Uterus (tissue), 4 donors: ENCODE results near the gene MFSD2B. TPM values are rescaled to one million over a fixed set of nuclear protein-coding genes. Genes with fewer than 3 reads are reported as not detected.
"Not testable (repeated sequence)": the region's sequence is repeated elsewhere in the genome, so short reads cannot be mapped to it uniquely, and the experiment has no call there.

Experiments used
- DNase-seq, 2 donors: peaks; one replicate each; pipeline ENCODE4 v3.0.0-alpha.2; 2019 to 2020
- H3K27ac ChIP-seq, 2 donors: fragments of 200-600 bp; sonication (generic); 1 replicate in 1 of 2; 2 replicates in 1 of 2; pipeline ENCODE4 v1.5.1; 2016 to 2018
- H3K27me3 ChIP-seq, 2 donors: fragments of 200-600 bp; sonication (generic); one replicate each; pipeline ENCODE4 v1.5.1; 2018 to 2019; ENCODE audit warnings: control low read depth in 1 of 2
- H3K36me3 ChIP-seq, 2 donors: fragments of 200-600 bp; sonication (generic); one replicate each; pipeline ENCODE4 v1.5.1; 2019; ENCODE audit warnings: control low read depth in 1 of 2
- H3K4me1 ChIP-seq, 2 donors: fragments of 200-600 bp; sonication (generic); one replicate each; pipeline ENCODE4 v1.5.1; 2018 to 2019; ENCODE audit warnings: control low read depth in 1 of 2
- H3K4me3 ChIP-seq, 2 donors: fragments of 200-600 bp; sonication (generic); 1 replicate in 1 of 2; 2 replicates in 1 of 2; pipeline ENCODE4 v1.5.1; 2018 to 2019; ENCODE audit warnings: mild to moderate bottlenecking in 1 of 2
- H3K9me3 ChIP-seq, 2 donors: fragments of 200-600 bp; sonication (generic); one replicate each; pipeline ENCODE4 v1.5.1; 2019; ENCODE audit warnings: control low read depth in 1 of 2
- CTCF ChIP-seq, 4 experiments: fragments of 200-600 bp in 2 of 4; fragments of 450-650 bp in 2 of 4; sonication (generic) in 2 of 4; IDR thresholded peaks; one replicate each; pipeline ENCODE4 v1.5.1; 2016 to 2019; ENCODE audit warnings: antibody characterized with exemption in 4 of 4, mild to moderate bottlenecking in 2 of 4, moderate library complexity in 1 of 4
- POLR2A ChIP-seq, 2 donors: fragments of 450-650 bp; IDR thresholded peaks; one replicate each; pipeline ENCODE4 v1.6.1; 2016; ENCODE audit warnings: antibody characterized with exemption in 2 of 2, mild to moderate bottlenecking in 1 of 2, moderate library complexity in 1 of 2
- intact Hi-C: fragments of 100-400 bp; cut with DNase I; formaldehyde crosslinking; loops from one replicate; pipeline ENCODE4 v1.15.1; 2023; ENCODE audit warnings: low total_unique reads
- total RNA-seq, 4 donors: library from RNA; depleted of rRNA in 3 of 4; stranded (reverse); fragments of >200 nt in 3 of 4; gene quantifications; one replicate each; pipeline versions ENCODE4 v1.1.0 to v1.2.4, GENCODE V29; 2014 to 2023
- donor health status: DM: yes; HTN: yes; CAD: no.

MFSD2B gene
- total RNA-seq, 4 donors from 2014 or later = 0.35 to 1.4 TPM; not detected in 2

- intact Hi-C loops = no loop called here
- no peaks in the 10 kb centered on the region for H3K4me1 ChIP-seq
- no peak for DNase-seq
- H3K4me3 ChIP-seq = no peak overlapping the region
- H3K27ac ChIP-seq = no peak overlapping the region
- TF ChIP-seq CTCF (IDR thresholded peaks at IDR 0.05) (no peak), POLR2A (IDR thresholded peaks at IDR 0.05) (no peak)
- H3K36me3 ChIP-seq = no peaks in the 10 kb centered on the region
- no peaks in the 10 kb centered on the region for H3K27me3 ChIP-seq
- no peaks in the 10 kb centered on the region for H3K9me3 ChIP-seq
These were observed 15.2 kb downstream of the MFSD2B start for GRCh38 chr2:24024996-24025663.

- Histone ChIP-seq H3K4me3 (no peak overlapping the region), H3K27me3 (no peaks in the 10 kb centered on the region), H3K27ac (no peak overlapping the region), H3K4me1 (no peaks in the 10 kb centered on the region), H3K9me3 (no peaks in the 10 kb centered on the region), H3K36me3 (no peaks in the 10 kb centered on the region)
- intact Hi-C loops = no loop called here
- no peak for DNase-seq
- TF ChIP-seq CTCF (IDR thresholded peaks at IDR 0.05) (no peak), POLR2A (IDR thresholded peaks at IDR 0.05) (no peak)
These were observed 16.3 kb downstream of the MFSD2B start for GRCh38 chr2:24026233-24026632.

GRCh38 chr2:24038786-24039499 is 29.1 kb downstream of the MFSD2B start:
- H3K4me1 ChIP-seq = no peaks in the 10 kb centered on the region
- DNase-seq = no peak
- H3K9me3 ChIP-seq = no peaks in the 10 kb centered on the region
- H3K27ac ChIP-seq = no peak overlapping the region
- intact Hi-C loops = no loop called here
- H3K4me3 ChIP-seq = no peak overlapping the region
- H3K27me3 ChIP-seq = no peaks in the 10 kb centered on the region
- no peak for TF ChIP-seq POLR2A (IDR thresholded peaks at IDR 0.05)
- no peak for TF ChIP-seq CTCF (IDR thresholded peaks at IDR 0.05)
- H3K36me3 ChIP-seq = no peaks in the 10 kb centered on the region

- intact Hi-C loops = no loop called here
- Histone ChIP-seq H3K27me3 (no peaks in the 10 kb centered on the region), H3K27ac (no peak overlapping the region), H3K4me3 (no peak overlapping the region), H3K36me3 (no peaks in the 10 kb centered on the region), H3K9me3 (no peaks in the 10 kb centered on the region), H3K4me1 (no peaks in the 10 kb centered on the region)
- no peak for DNase-seq
- no peak for TF ChIP-seq CTCF (IDR thresholded peaks at IDR 0.05)
- no peak for TF ChIP-seq POLR2A (IDR thresholded peaks at IDR 0.05)
These were observed 30.6 kb downstream of the MFSD2B start for GRCh38 chr2:24040511-24040910.

- intact Hi-C loops, H3K9me3 ChIP-seq, H3K36me3 ChIP-seq, H3K27ac ChIP-seq, H3K4me3 ChIP-seq, H3K4me1 ChIP-seq, H3K27me3 ChIP-seq, DNase-seq: not testable (repeated sequence)
These were observed 33.2 kb downstream of the MFSD2B start for GRCh38 chr2:24043133-24043532.
